ENCODE data around the gene MORN1. TPM values are rescaled to one million over a fixed set of nuclear protein-coding genes. Genes with fewer than 3 reads are reported as not detected.

MORN1 gene
- total RNA-seq, 2 donors from 2014 or later: 4.0 to 7.5 TPM

DNA sequence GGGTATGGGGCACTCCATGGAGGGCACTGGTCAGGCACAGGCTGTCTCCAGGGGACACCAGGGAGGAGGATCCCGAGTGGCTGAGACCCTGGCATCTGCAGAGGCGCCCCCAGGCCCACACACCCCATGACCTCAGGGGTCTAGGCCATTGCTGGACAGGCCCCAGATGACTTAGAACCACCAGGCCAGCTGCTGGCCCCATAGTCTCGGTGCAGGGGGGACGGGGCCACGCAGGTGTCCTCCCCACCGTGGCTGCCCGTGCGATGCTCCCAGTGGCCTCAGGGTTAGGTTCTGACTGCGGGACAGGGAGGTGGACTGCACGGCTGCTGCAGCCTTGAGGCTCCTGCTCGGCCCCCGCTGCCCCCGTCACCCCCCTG, 44.0 kb downstream of the MORN1 start:
- Mint-ChIP-seq H3K27me3 (no peaks in the 10 kb centered on the region), H3K9me3 (no peaks in the 10 kb centered on the region), H3K36me3 (no peaks in the 10 kb centered on the region), H3K27ac (no peak overlapping the region), H3K4me1 (ENCODE audit: low read depth in 2 of 2) (no peaks in the 10 kb centered on the region), H3K4me3 (no peak overlapping the region)
- ATAC-seq: no peak
- DNase-seq (ENCODE audit: low spot score): peak; percentile 32

DNA sequence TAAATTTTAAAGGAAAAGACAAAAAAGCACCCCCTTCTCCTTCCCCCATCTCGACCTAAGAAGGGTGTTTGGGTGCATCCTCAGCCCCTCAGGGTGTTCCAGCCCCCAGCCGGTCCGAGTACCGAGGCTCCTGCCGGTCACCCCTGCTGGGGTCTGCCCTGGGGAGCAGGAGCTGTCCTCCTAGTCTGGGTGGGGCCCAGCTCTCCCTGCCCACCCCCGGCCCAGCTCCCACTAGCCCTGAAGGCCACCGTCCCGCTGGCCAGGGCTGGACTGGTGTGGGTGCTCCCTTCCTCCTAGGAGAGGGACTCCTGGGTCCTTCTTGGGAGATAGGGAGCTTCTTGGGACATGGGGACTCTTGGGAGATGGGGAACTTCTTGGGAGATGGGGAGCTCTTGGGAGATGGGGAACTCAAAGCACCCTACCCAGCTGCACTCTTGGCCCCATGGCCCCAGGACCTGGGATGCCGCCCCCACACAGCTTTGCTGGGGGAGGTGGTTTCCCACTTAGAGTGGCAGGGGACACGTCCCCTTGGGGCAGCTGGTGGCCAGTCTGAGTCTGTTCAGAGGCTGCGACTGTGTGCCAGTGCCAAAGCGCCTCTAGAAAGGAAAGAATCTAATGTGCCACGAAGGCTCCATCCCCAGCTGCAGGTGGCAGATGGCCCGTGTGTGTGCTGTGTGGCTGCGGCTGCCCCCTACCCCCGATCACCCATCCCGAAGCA, 44.5 kb downstream of the MORN1 start:
- no peaks in the 10 kb centered on the region for H3K4me1 Mint-ChIP-seq (ENCODE audit: low read depth in 2 of 2)
- H3K9me3 Mint-ChIP-seq: no peaks in the 10 kb centered on the region
- H3K36me3 Mint-ChIP-seq: no peaks in the 10 kb centered on the region
- H3K4me3 Mint-ChIP-seq: no peak overlapping the region
- no peaks in the 10 kb centered on the region for H3K27me3 Mint-ChIP-seq
- ATAC-seq (no peak), DNase-seq (ENCODE audit: low spot score) (no peak)
- H3K27ac Mint-ChIP-seq: no peak overlapping the region

DNA sequence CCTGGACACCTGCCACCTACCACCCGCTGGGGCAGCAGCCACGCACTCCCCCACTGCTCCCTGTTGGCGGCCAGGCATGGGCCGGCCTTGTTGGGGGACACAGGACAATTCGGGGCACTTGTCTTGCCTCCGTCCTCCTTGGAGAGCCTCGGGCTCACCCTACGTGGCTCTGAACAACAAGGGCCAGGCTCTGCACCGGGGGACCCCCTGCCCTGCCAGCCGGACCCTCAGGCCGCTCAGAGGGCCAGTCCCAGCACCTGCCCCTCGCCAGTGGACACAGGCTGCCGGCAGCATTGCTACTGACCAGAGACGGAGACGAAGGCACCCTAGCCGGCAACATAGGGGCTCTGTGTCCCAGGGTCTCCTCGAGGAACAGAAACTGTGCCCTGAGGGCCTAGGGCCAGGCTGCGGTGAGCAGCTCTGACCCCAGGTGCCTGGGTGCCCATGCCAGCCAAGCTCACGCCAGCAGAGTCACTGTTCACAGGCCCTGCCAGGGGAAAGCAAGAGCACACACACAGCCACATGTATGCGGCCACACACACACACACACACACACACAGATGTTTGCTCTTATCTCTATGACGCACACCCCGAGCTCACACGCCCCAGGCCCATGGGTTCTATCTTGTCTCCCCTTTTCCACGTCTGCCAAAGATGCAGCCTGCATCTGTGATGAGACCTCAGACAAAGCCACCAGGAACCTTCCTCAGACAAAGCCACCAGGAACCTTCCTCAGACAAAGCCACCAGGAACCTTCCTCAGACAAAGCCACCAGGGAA, 45.9 kb downstream of the MORN1 start:
- Mint-ChIP-seq H3K27me3 (no peaks in the 10 kb centered on the region), H3K9me3 (no peaks in the 10 kb centered on the region), H3K27ac (no peak overlapping the region), H3K36me3 (no peaks in the 10 kb centered on the region), H3K4me3 (no peak overlapping the region), H3K4me1 (ENCODE audit: low read depth in 2 of 2) (no peaks in the 10 kb centered on the region)
- DNase-seq (ENCODE audit: low spot score) (peak; percentile 54), ATAC-seq (no peak)

DNA sequence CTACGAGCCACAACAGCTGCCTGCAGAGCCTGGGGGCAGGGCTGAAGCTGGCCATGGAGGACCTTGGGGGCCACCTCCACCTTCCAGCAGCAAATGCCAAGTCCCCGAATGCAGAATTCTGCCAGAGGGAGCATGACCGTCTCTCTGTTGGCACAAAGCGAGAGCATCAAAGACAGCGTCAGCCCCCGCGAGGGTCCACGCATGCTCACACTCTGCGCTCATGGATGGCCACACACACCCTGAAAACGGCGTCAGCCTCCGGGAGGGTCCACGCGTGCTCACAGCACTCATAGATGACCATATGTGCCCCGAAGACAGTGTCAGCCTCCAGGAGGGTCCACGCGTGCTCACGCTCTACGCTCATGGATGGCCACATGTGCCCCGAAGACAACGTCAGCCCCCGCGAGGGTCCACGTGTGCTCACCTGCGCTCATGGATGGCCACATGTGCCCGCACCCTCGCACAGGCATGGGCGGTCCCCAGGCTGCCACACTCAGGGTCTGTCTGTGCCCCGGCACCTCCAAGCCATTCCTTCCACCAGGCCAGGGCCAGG, 46.5 kb downstream of the MORN1 start:
- Mint-ChIP-seq H3K4me3 (no peak overlapping the region), H3K9me3 (no peaks in the 10 kb centered on the region)
- no peak for ATAC-seq

DNA sequence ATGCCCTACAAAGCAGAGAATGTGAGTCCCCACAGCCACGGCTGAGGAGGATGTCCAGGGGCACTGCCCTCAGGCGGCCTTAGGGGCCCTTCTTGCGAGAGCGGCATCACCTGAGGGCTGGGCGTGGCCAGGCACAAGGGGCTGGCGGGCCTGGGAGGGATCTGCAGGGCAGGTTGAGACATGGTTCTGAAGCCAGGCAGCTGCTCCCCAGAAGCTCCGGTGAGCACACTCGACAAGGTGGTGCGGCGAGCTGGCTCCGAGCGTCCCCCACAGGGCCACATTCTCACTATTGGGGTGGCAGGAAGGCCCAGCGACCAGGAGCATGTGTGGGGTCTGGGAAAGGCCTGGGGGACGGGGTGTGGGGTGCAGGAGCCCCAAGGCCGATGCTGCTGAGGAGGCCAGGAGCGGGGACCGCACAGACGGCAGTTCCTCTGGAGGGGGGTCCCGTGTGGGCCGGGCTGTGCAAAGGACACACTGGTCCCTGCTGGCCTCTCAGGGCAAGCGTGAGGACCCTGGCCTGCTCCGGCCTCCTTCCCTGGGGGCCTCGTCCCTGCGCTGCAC, 47.2 kb downstream of the MORN1 start:
- Mint-ChIP-seq H3K27me3 (no peaks in the 10 kb centered on the region), H3K9me3 (no peaks in the 10 kb centered on the region), H3K4me3 (no peak overlapping the region), H3K4me1 (ENCODE audit: low read depth in 2 of 2) (peaks cover 0 to 2% of the 10 kb centered on the region in 2 donors), H3K27ac (no peak overlapping the region), H3K36me3 (no peaks in the 10 kb centered on the region)
- no peak for ATAC-seq
- peak; percentile 35 for DNase-seq (ENCODE audit: low spot score)

More for the DNA sequence above, 46.5 kb downstream of the MORN1 start:
- H3K27ac Mint-ChIP-seq: no peak overlapping the region
- DNase-seq (ENCODE audit: low spot score): peak; percentile 54
- no peaks in the 10 kb centered on the region for H3K27me3 Mint-ChIP-seq
- peaks cover 0 to 2% of the 10 kb centered on the region in 2 donors for H3K4me1 Mint-ChIP-seq (ENCODE audit: low read depth in 2 of 2)
- no peaks in the 10 kb centered on the region for H3K36me3 Mint-ChIP-seq

DNA sequence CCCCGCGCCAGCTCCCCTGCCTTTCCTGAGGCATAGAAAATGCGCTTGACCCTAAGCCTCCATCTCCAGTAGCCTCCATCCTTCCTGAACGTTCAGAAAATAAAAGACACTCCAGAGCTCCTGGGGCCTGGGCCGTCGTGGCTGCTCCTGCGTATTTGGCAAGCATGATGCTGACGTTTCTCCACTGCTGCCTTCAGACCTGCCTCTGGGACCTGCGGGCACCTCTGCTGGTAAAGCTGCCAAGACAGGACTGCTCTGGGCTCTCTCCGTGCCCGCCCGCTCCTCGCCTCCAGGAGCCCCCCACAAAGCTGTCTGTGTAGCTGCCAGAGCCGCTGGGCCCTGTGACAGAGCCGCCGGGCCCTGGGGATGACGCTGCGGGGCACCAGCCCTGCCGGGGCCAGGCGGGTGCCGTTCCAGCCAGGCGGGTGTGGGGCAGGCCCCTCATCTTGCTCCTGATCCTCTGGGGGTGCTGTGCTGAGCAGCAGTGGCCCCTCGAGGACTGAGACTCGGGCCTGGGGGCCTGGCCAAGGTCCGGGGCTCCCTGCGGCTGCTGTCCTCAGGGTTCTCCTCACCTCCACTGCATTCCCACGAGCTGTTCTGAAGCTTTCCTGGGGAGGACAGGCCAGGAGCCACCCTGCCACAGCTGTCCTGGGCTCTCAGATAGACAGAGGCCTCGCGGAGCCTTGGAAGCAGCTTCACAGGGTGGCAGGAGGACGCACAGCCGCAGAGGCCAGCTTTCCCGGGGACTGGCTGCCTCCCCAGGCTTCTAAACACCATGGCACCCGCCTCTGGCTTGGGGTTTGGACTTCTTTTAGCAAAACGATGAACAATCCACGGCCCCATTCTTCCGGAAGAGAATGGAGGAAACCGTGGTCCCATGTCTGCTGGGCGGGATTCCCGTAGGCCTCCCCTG, 48.1 kb downstream of the MORN1 start:
- peaks cover 0 to 2% of the 10 kb centered on the region in 2 donors for H3K4me1 Mint-ChIP-seq (ENCODE audit: low read depth in 2 of 2)
- DNase-seq (ENCODE audit: low spot score): peak; percentile 47
- H3K27me3 Mint-ChIP-seq: no peaks in the 10 kb centered on the region
- ATAC-seq: no peak
- no peaks in the 10 kb centered on the region for H3K36me3 Mint-ChIP-seq
- no peak overlapping the region for H3K4me3 Mint-ChIP-seq
- H3K27ac Mint-ChIP-seq: no peak overlapping the region
- H3K9me3 Mint-ChIP-seq: no peaks in the 10 kb centered on the region

DNA sequence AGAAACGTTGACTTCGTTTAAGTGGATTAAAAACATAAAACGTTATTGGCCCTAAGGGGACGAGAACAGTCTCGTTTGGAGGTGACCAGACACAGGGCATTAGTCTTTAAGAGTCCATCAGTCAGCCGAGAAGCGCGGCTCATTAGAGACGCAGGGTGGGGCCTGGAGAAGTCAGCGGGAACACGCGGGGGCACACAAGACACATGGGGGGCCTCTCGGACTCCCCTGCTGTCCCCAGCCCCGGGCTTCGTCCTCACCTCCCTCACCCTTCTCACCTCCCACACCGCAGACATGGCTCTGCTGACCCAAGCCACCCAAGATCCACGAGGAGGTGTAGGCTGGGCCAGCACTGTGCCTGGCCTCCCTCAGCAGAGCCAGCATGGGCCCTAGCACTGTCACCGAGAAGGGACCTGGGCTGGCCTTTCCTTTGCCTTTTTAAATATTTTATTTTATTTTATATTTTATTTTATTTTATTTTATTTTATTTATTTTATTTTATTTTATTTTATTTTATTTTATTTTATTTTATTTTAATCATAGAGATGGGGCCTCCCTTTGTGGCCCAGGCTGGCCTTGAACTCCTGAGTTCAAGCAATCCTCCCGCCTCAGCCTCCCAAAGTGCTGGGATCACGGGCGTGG, 48.9 kb downstream of the MORN1 start:
- Mint-ChIP-seq H3K36me3 (no peaks in the 10 kb centered on the region), H3K9me3 (no peaks in the 10 kb centered on the region), H3K4me3 (no peak overlapping the region), H3K4me1 (ENCODE audit: low read depth in 2 of 2) (peaks cover 0 to 4% of the 10 kb centered on the region in 2 donors), H3K27ac (no peak overlapping the region), H3K27me3 (no peaks in the 10 kb centered on the region)
- ATAC-seq: no peak
- peak; percentile 46 for DNase-seq (ENCODE audit: low spot score)

DNA sequence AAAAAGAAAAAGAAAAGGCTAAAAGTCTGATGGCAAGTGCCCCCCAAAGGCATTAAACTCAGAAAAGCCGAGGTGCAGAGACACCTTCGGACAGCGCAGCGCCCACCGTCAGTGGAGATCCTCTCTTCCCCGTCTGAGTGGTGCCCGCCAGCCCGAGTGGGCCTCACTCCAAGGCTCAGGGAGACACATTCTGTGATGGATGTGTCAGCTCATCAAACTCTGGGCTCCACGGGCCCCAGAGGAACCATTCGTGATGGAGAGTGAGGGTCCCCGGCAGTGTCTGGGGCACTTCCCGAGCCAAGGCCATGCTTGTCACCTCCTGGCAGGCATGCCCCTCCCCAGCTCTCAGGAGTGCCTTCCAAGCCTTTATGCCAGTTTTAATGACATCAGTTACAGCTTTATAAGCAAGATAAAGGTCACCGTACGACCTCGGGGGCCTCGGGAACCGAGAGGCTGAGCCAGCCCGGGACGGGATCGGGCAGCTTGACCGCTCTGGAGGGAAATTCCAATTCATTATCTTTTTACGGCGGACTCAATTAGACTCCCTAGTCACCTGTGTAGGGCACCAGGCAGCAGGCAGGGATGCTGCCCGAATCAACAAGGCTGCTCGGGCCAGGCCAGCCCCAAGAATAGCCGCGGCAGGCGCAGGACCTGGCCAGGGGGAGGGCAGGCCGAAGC, 49.5 kb downstream of the MORN1 start:
- ATAC-seq (no peak), DNase-seq (ENCODE audit: low spot score) (peak; percentile 20)
- Mint-ChIP-seq H3K27me3 (no peaks in the 10 kb centered on the region), H3K4me1 (ENCODE audit: low read depth in 2 of 2) (peaks cover 0 to 5% of the 10 kb centered on the region in 2 donors), H3K4me3 (no peak overlapping the region), H3K36me3 (no peaks in the 10 kb centered on the region), H3K27ac (no peak overlapping the region), H3K9me3 (no peaks in the 10 kb centered on the region)

DNA sequence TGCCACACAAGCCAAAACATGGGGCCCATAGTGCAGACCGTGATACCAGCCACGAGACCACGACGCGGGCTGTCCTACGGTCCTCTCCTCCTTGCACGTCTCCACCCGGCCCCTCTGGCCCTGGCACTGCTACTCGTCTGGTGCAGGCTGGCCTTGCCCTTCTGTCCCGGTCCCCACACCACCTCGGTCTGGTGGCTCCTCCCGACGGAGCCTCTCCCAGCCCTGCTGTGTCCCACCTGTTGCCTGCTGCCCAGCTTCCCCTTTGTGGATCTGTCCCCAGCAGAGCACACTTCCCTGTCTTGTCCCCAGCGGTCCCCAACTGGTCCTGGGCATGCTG, 50.5 kb downstream of the MORN1 start:
- H3K4me1 Mint-ChIP-seq (ENCODE audit: low read depth in 2 of 2): peaks cover 0 to 5% of the 10 kb centered on the region in 2 donors
- ATAC-seq (no peak), DNase-seq (ENCODE audit: low spot score) (no peak)
- no peak overlapping the region for H3K27ac Mint-ChIP-seq
- no peak overlapping the region for H3K4me3 Mint-ChIP-seq
- no peaks in the 10 kb centered on the region for H3K9me3 Mint-ChIP-seq
- H3K36me3 Mint-ChIP-seq: no peaks in the 10 kb centered on the region
- H3K27me3 Mint-ChIP-seq: no peaks in the 10 kb centered on the region

DNA sequence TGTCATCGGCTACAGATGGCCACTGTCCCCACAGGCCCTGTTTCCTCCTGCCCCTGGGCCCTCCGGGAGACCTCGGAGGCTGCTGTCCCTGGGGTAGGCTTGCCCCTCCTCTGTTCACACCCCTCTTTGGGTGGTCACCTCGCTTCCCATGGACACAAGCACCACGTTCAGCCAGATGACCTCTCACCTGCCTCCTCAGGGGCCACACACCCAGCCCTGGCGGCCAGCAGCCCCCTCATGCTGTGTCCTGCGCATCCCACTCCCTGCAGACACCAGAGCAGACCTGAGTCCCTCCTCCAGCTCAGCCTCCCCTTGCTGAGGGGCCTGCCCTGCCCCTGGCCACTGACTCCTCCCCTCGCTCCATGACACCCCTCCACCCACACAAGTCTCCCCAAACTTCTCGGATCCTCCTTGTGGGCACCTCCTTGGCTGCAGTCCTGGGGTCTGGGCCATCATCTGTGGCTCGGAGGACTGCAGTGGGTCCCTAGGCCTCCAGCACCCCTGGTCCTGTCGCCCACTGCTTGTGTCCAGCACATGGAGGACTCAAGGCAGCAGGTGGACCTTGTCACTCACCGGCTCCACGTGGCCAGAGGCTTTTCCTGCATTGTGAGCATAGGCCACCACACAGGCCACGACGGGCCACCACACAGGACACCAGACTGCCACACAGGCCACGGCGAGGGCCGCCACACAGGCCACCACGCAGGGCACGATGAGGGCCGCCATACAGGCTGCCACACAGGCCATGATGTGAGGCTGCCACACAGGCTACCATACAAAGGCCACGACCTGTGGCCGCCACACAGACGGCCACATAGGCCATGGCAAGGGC, 51.1 kb downstream of the MORN1 start:
- H3K9me3 Mint-ChIP-seq: no peaks in the 10 kb centered on the region

DNA sequence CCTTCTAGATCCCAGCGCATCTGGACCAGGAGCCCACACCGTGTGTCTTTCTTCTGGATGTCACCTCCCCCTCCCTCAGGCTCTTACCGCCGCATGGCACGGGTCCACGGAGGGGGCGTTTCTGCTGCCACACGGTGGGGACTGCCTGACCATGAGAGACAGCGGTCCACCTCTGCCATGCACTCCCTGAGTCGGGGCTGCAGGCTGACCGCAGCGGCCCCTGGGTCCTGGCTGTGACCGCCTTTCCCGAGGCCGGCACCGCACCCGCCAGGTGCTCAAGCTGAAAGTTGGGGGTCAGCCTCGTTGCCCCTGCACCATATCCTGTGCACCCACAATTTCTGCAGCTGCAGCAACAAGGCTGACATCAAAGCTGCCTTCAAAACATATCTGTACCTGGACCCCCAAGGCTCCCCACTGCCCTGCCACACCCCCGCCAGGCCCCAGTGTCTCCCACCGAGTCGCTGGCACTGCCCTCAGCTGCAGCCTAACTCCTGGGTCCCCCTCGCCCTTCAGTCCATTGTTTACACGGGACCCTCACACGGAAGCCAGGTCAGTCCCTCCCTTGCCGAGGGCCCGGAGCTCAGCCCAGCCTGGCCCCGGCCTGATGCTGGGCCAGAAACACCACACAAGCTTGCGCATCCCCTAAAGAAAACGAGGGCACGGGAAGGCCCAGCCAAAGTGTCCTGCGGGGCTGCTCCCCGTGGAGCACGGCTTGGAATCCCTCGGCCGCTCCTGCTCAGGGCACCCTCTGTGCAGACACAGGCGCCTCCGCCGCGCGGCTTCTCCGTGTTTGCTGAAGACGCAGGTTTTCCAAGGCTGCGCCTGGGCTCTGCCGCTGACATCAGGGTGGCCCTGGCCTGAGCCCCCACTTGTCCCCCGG, 51.9 kb downstream of the MORN1 start:
- no peaks in the 10 kb centered on the region for H3K36me3 Mint-ChIP-seq
- H3K4me3 Mint-ChIP-seq: no peak overlapping the region
- no peak for DNase-seq (ENCODE audit: low spot score)
- H3K9me3 Mint-ChIP-seq: no peaks in the 10 kb centered on the region
- H3K4me1 Mint-ChIP-seq (ENCODE audit: low read depth in 2 of 2): peaks cover 0 to 5% of the 10 kb centered on the region in 2 donors
- H3K27ac Mint-ChIP-seq: no peak overlapping the region
- H3K27me3 Mint-ChIP-seq: no peaks in the 10 kb centered on the region
- no peak for ATAC-seq

More for the DNA sequence above, 51.1 kb downstream of the MORN1 start:
- Mint-ChIP-seq H3K4me1 (ENCODE audit: low read depth in 2 of 2) (peaks cover 0 to 5% of the 10 kb centered on the region in 2 donors), H3K27me3 (no peaks in the 10 kb centered on the region), H3K27ac (no peak overlapping the region), H3K4me3 (no peak overlapping the region), H3K36me3 (no peaks in the 10 kb centered on the region)
- DNase-seq (ENCODE audit: low spot score) (no peak), ATAC-seq (no peak)

All from natural killer cell treated with Interleukin-12 subunit alpha and Interleukin-12 subunit beta and Interleukin-15 and Interleukin-18, amount 100 ng/mL, for 72 hours (primary cell).